A673 (cell line): ENCODE measurements around the gene PHTF2. TPM values are rescaled to one million over a fixed set of nuclear protein-coding genes. Genes with fewer than 3 reads are reported as not detected.

Experiments
- BruUV-seq: library from RNA; stranded (reverse); fragments of 400-500 nt; replicated peaks from 2 replicates; lab custom pipeline; 2021; lab: Mats Ljungman, UMichigan
- CTCF ChIA-PET: fragments of 300-600 bp; sonication (Branson Sonifier 250); formaldehyde crosslinking; loops from one replicate; lab custom pipeline; 2022; ENCODE audit warnings: antibody characterized with exemption; lab: Charles Lee
- POLR2A ChIA-PET: fragments of 300-600 bp; sonication (Branson Sonifier 250); formaldehyde crosslinking; loops from one replicate; lab custom pipeline; 2022; ENCODE audit warnings: antibody characterized with exemption; ENCODE audit not compliant: low non-redundant PET; lab: Charles Lee
- DNase-seq: peaks from one replicate; pipeline ENCODE4 v3.0.0-alpha.2; 2015; ENCODE audit warnings: low spot score
- H3K27ac ChIP-seq: fragments of 200-600 bp; sonication (generic); 2 replicates; pipeline ENCODE4 v1.5.1; 2016; ENCODE audit warnings: mixed run types, low read depth, mild to moderate bottlenecking, mixed read lengths, antibody characterized with exemption, low read length; ENCODE audit not compliant: poor library complexity, severe bottlenecking
- H3K27me3 ChIP-seq: fragments of 200-600 bp; sonication (generic); replicated peaks from 2 replicates; pipeline ENCODE4 v1.6.1; 2017; ENCODE audit warnings: mixed run types, low read depth, mild to moderate bottlenecking, mixed read lengths, antibody characterized with exemption, low read length; ENCODE audit not compliant: insufficient read depth, poor library complexity
- H3K36me3 ChIP-seq: fragments of 200-600 bp; sonication (generic); 2 replicates; pipeline ENCODE4 v1.6.1; 2016; ENCODE audit warnings: mixed run types, mild to moderate bottlenecking, mixed read lengths, antibody characterized with exemption, low read length; ENCODE audit not compliant: insufficient read depth, poor library complexity, severe bottlenecking
- H3K4me1 ChIP-seq: fragments of 200-600 bp; sonication (generic); 2 replicates; pipeline ENCODE4 v1.6.1; 2017; ENCODE audit warnings: mixed run types, mild to moderate bottlenecking, mixed read lengths, antibody characterized with exemption, low read length; ENCODE audit not compliant: insufficient read depth, poor library complexity, severe bottlenecking
- H3K4me3 ChIP-seq: fragments of 200-600 bp; sonication (generic); 2 replicates; pipeline ENCODE4 v1.5.1; 2016; ENCODE audit warnings: low read depth, mixed run types, mild to moderate bottlenecking, mixed read lengths, low read length; ENCODE audit not compliant: poor library complexity, severe bottlenecking
- H3K9me3 ChIP-seq: fragments of 200-600 bp; sonication (generic); 2 replicates; pipeline ENCODE4 v1.6.1; 2016; ENCODE audit warnings: mixed run types, low read depth, mild to moderate bottlenecking, mixed read lengths, antibody characterized with exemption, low read length; ENCODE audit not compliant: poor library complexity, severe bottlenecking
- EZH2 ChIP-seq: fragments of 200-600 bp; sonication (generic); IDR thresholded peaks from 2 replicates; pipeline ENCODE4 v1.6.1; 2017; ENCODE audit warnings: borderline replicate concordance, low read depth, mild to moderate bottlenecking, mixed read lengths, antibody characterized with exemption, low read length; ENCODE audit not compliant: poor library complexity, severe bottlenecking
- intact Hi-C: fragments of 100-400 bp; cut with micrococcal nuclease; formaldehyde crosslinking; loops from one replicate; pipeline ENCODE4 v1.10.0; 2022; ENCODE audit not compliant: unreplicated experiment
- total RNA-seq: library from RNA; stranded (reverse); gene quantifications from 2 replicates; pipeline ENCODE4 v1.2.3, GENCODE V29; 2021
- TF ChIP-seq, protein P1 (sequence below): fragments of 300-800, 200-600 bp; sonication (generic); conservative IDR thresholded peaks from 2 replicates; pipeline ENCODE4 v1.5.1; 2017; ENCODE audit warnings: low read depth, mild to moderate bottlenecking, antibody characterized with exemption, low read length, moderate library complexity, mixed read lengths

PHTF2 gene
- total RNA-seq, 1 experiment from 2014 or later: 36.6 TPM

DNA sequence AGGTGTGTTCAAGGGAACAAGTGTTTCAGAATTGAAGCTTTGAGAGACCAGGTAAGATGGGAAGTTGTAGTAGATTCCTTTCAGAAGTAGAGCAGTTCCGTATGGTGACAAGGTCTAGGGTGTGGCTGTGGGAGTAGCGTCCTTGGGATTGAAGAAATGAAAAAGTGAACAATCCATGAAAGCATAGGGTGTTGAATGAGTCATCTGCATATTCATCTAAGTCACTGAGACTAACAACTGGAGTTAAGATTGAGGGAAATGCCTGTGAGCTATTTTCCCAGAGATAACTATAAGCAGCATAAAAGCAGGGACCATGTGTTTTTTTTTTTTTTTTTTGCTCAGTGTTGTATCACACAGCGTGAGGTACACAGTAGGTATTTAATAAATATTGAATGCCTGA, 134.8 kb downstream of the PHTF2 start:
- ChIA-PET POLR2A (no interaction called here), CTCF (interaction anchor here (0.6 kb wide), 1 partner anchor 136 kb away, joined by 3 read pairs; no protein-coding TSS in a partner anchor)
- no peak overlapping the region for H3K4me3 ChIP-seq
- H3K36me3 ChIP-seq: no peaks in the 10 kb centered on the region
- H3K9me3 ChIP-seq: no peaks in the 10 kb centered on the region
- no peaks in the 10 kb centered on the region for H3K4me1 ChIP-seq
- no peak overlapping the region for H3K27ac ChIP-seq
- TF ChIP-seq, protein P1, sequence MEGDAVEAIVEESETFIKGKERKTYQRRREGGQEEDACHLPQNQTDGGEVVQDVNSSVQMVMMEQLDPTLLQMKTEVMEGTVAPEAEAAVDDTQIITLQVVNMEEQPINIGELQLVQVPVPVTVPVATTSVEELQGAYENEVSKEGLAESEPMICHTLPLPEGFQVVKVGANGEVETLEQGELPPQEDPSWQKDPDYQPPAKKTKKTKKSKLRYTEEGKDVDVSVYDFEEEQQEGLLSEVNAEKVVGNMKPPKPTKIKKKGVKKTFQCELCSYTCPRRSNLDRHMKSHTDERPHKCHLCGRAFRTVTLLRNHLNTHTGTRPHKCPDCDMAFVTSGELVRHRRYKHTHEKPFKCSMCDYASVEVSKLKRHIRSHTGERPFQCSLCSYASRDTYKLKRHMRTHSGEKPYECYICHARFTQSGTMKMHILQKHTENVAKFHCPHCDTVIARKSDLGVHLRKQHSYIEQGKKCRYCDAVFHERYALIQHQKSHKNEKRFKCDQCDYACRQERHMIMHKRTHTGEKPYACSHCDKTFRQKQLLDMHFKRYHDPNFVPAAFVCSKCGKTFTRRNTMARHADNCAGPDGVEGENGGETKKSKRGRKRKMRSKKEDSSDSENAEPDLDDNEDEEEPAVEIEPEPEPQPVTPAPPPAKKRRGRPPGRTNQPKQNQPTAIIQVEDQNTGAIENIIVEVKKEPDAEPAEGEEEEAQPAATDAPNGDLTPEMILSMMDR: no peak
- TF ChIP-seq EZH2: no peak
- BruUV-seq: no TSS peak
- peak; percentile 44 for DNase-seq
- intact Hi-C loops: loop anchor here (5.0 to 10.0 kb wide), 2 partner anchors 139 to 276 kb away; partner anchors contain the start of genes PHTF2 and TMEM60
- no peaks in the 10 kb centered on the region for H3K27me3 ChIP-seq

DNA sequence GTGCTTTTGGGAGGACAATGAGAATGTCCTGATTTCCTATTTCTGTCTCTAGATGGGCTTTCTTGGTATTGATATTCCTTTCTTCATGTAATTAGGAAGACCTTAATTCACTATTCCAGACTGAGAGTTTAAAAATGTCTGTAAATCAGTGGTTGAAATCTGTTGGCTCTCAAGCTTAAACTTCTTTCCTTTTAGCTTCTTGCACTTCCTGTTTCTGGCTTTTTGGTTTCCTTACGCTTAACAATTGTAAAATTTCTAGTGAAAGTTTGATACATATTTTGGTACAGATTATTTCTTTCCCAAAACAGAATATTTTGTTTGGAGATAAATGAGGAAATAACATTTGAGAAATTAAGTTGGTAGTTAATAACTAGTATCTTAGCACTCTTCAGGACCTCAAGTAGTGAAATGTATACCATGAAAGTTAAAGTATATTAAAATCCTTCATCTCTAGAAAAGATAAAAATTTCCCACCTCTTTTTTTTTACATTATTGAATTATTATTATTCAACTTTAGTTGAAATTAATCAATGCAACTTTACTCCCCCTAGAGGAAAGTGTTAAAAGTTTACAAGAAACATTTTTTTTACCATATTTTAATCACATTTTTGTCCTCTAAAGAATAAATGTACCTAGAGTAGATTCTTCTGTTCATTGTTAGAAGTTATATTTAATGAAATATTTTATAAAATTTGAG, 137.2 kb downstream of the PHTF2 start:
- ChIA-PET CTCF (no interaction called here), POLR2A (no interaction called here)
- Histone ChIP-seq H3K9me3 (no peaks in the 10 kb centered on the region), H3K36me3 (no peaks in the 10 kb centered on the region), H3K4me3 (no peak overlapping the region), H3K27ac (no peak overlapping the region), H3K27me3 (no peaks in the 10 kb centered on the region), H3K4me1 (no peaks in the 10 kb centered on the region)
- intact Hi-C loops: loop anchor here (10.0 kb wide), 1 partner anchor 141 kb away; the partner anchor contains the start of genes PHTF2 and TMEM60
- BruUV-seq: no TSS peak
- no peak for TF ChIP-seq EZH2
- TF ChIP-seq, protein P1: peak; percentile 55; the same call in 1 of the 2 replicates
- peak; percentile 23 for DNase-seq

- no peaks in the 10 kb centered on the region for H3K36me3 ChIP-seq
- no peak for TF ChIP-seq EZH2
- TF ChIP-seq, protein P1: peak; percentile 78
- H3K4me1 ChIP-seq: no peaks in the 10 kb centered on the region
- BruUV-seq: no TSS peak
- no peaks in the 10 kb centered on the region for H3K27me3 ChIP-seq
- DNase-seq: peak; percentile 68
- no peaks in the 10 kb centered on the region for H3K9me3 ChIP-seq
- ChIA-PET CTCF (interaction anchor here (0.6 to 1.0 kb wide), 4 partner anchors 99 to 203 kb away, joined by 3 to 8 read pairs (median 4); no protein-coding TSS in a partner anchor), POLR2A (interaction anchor here (0.5 kb wide), 1 partner anchor 126 kb away, joined by 4 read pairs; no protein-coding TSS in a partner anchor)
- no peak overlapping the region for H3K27ac ChIP-seq
- intact Hi-C loops: loop anchor here (2.0 to 5.0 kb wide), 3 partner anchors 80 to 287 kb away; no protein-coding TSS in a partner anchor
- no peak overlapping the region for H3K4me3 ChIP-seq
These were observed 142.1 kb downstream of the PHTF2 start for GRCh38 chr7:77940647-77941046.
